ENCODE data around the gene AARS1. TPM values are rescaled to one million over a fixed set of nuclear protein-coding genes. Genes with fewer than 3 reads are reported as not detected.
A peak's percentile ranks its signal among the peaks of the same experiment; 100 is the strongest.
"Not testable (repeated sequence)": the region's sequence is repeated elsewhere in the genome, so short reads cannot be mapped to it uniquely, and the experiment has no call there.

The AARS1 gene
- polyA plus RNA-seq, 2 of the 4 experiments (the other 2 are of a cell fraction): 134 to 344 TPM

DNA sequence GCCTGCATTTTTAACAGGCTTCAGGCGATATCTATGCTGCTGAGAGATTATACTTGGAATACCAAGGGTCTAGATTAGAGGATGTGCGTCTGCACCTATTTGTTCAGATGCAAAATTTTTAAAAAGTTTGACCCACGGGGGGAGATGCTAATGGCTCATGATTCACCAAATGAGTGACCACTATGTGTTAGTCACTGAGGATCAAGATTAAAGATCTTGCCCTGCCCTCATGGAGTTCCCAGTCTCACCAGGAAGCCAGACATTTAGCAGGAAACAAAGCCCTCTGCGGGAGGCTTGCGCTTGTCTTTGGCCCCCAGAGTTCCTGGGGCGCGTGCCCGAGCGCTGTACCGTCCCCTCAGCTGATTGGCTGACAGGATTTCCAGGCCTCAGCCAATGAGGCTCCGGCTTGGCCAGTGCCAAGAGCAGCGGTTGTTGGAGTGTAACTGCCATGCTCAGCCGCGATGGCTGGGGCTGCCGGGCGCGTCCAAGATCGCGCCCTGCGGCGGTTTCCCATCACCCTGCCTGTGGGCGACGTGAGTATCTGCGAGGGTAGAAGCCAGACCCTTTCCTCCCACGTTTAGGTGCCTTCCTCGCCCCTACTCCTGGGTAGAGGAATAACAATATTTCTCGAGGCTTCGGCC, 5.2 kb upstream of the AARS1 start:
- FAIRE-seq (no peak), ATAC-seq (no peak), DNase-seq (ENCODE audit: low read depth in 1 of 2, low spot score in 1 of 2) (no peak)
- POLR2A ChIA-PET: no interaction called here
- H3K27ac ChIP-seq: no peak overlapping the region
- no peaks in the 10 kb centered on the region for H3K9me3 ChIP-seq
- WGBS (ENCODE audit: missing lambda C conversion rate): 79% methylated on average over 26 of the region's 28 CpGs
- no peak overlapping the region for H3K4me2 ChIP-seq
- CTCF ChIA-PET: no interaction called here
- no peak overlapping the region for H3K4me3 ChIP-seq
- peaks cover 9% of the 10 kb centered on the region for H3K4me1 ChIP-seq
- no peak for TF ChIP-seq TFCP2L1 (CRISPR knock-in tag; IDR thresholded peaks at IDR 0.05)

DNA sequence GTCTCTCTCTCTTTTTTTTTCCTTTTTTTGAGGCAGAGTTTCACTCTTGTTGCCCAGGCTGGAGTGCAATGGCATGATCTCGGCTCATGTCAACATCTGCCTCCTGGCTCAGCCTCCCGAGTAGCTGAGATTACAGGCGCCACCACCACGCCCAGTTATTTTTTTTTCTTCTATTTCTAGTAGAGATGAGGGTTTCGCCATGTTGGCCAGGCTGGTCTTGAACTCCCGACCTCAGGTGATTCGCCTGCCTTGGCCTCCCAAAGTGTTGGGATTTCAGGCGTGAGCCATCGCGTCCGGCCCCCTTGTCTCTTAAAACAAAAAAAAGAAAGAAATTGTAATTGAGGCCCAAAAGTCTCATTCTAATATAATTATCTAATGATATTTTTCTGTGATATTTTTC, 2.8 kb upstream of the AARS1 start:
- H3K4me2 ChIP-seq; FAIRE-seq; DNase-seq (ENCODE audit: low read depth in 1 of 2, low spot score in 1 of 2); POLR2A ChIA-PET; H3K4me1 ChIP-seq; H3K4me3 ChIP-seq; ATAC-seq; H3K9me3 ChIP-seq: not testable (repeated sequence)
- 92% methylated on average over 11 of the region's 11 CpGs for WGBS (ENCODE audit: missing lambda C conversion rate)
- CTCF ChIA-PET: interaction anchor here (0.8 kb wide), 1 partner anchor 232 kb away, joined by 3 read pairs; no protein-coding TSS in a partner anchor
- peak overlapping the region in 1 of 2 experiments; percentile 35; a peak in 1 of 6 replicates for H3K27ac ChIP-seq

DNA sequence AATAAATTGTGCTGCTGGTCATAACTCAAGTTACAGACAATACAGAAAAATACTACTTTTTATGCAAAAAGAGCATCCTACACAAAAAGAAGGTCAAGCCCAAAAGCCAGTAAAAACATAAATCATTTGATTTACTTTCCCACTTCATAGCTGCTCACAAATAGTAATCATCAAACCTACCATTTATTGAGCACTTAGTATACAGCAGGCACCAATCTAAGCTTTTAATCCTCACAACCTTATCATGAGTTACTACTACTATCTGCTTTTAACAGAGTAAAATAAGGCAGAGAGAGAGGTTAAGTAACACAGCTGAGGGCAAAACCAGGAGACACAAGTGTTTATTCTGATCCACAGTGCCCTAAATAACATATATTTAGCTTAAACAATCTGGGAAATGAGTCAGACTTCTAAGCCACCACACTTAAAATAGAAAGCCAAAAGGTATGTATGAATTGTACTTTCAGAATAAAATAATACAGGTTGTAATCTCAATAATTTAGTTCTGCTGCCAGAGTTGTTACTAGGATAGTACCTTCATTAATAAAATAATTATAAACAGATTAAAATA, 1.7 kb upstream of the AARS1 start:
- no peak overlapping the region for H3K4me3 ChIP-seq
- FAIRE-seq: no peak
- H3K27ac ChIP-seq: peak overlapping the region; percentile 89 to 95; a peak in 5 of 6 replicates
- POLR2A ChIA-PET: no interaction called here
- peaks cover 15% of the 10 kb centered on the region for H3K4me1 ChIP-seq
- no peak for ATAC-seq
- CTCF ChIA-PET: interaction anchor here (1.1 to 1.7 kb wide), 2 partner anchors 8 to 42 kb away, joined by 5 read pairs; partner anchors contain the start of gene DDX19B
- no peaks in the 10 kb centered on the region for H3K9me3 ChIP-seq
- TF ChIP-seq SMC3 (IDR thresholded peaks at IDR 0.05) (no peak), POLR2A (IDR thresholded peaks at IDR 0.05; ENCODE audit: low read length) (no peak), CEBPB (IDR thresholded peaks at IDR 0.05) (no peak), EP300 (IDR thresholded peaks at IDR 0.05) (no peak), RNF2 (IDR thresholded peaks at IDR 0.05; ENCODE audit: borderline replicate concordance, low read depth) (no peak), FOSL2 (IDR thresholded peaks at IDR 0.05) (no peak), FOSL2 (CRISPR knock-in tag; IDR thresholded peaks at IDR 0.05) (peak; percentile 4; the same call in 1 of the 2 replicates)
- TF ChIP-seq, protein P1, sequence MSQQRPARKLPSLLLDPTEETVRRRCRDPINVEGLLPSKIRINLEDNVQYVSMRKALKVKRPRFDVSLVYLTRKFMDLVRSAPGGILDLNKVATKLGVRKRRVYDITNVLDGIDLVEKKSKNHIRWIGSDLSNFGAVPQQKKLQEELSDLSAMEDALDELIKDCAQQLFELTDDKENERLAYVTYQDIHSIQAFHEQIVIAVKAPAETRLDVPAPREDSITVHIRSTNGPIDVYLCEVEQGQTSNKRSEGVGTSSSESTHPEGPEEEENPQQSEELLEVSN (IDR thresholded peaks at IDR 0.05; ENCODE audit: borderline replicate concordance, low read depth): no peak
- H3K4me2 ChIP-seq: no peak overlapping the region
- DNase-seq (ENCODE audit: low read depth in 1 of 2, low spot score in 1 of 2): no peak

DNA sequence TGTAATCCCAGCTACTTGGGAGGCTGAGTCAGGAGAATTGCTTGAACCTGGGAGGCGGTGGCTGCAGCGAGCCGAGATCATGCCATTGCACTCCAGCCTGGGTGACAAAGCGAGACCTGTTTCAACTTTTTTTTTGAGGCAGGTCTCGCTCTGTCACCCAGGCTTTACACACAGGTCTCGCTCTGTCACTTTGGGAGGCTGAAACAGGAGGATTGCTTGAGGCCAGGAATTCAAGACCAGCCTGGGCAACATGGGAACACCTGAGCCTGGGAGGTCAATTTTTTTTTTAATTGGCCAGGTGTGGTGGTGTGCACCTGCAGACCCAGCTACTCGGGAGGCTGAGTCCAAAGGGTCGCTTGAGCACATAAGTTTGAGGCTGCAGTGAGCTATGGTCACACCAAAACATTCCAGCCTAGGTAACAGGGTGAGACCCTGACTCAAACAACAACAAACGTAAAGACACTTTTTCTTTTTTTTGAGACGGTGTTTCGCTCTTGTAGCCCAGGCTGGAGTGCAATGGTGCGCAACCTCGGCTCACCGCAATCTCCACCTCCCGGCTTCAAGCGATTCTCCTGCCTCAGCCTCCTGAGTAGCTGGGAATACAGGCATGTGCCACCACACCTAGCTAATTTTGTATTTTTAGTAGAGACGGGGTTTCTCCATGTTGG, 1.9 kb downstream of the AARS1 start:
- FAIRE-seq; DNase-seq (ENCODE audit: low read depth in 1 of 2, low spot score in 1 of 2); ATAC-seq; H3K9me3 ChIP-seq: not testable (repeated sequence)
- CTCF ChIA-PET: interaction anchor here (1.5 to 1.7 kb wide), 3 partner anchors 17 to 35 kb away, joined by 3 to 6 read pairs (median 4); no protein-coding TSS in a partner anchor
- Histone ChIP-seq H3K4me2 (peak overlapping the region; percentile 91), H3K4me3 (peak overlapping the region; percentile 100), H3K4me1 (peaks cover 39% of the 10 kb centered on the region), H3K27ac (peak overlapping the region; percentile 95 to 100)
- POLR2A ChIA-PET: interaction anchor here (0.7 to 2.6 kb wide), 5 partner anchors 12 to 59 kb away, joined by 3 to 36 read pairs (median 11); partner anchors contain the start of genes DDX19A and DDX19B
- WGBS (ENCODE audit: missing lambda C conversion rate): 89% methylated on average over 17 of the region's 17 CpGs

DNA sequence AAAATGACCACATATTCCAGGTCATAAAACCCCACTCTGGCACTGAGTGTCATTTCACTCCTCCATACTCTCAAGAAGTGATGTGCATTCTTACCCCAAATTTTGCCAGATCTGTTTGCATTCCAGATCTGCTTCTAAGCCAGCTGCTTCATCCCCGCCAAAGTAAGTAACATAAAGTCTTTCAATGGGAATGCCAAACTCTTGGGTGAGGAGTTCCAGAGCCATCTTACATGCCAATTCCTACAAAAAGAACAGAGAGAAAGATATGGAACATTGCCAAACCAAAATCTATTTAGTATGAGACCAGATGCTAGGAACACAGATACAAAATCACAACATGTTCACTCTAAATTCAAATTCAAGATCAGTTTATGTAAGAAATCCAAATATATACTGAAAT, 12.9 kb downstream of the AARS1 start:
- WGBS (ENCODE audit: missing lambda C conversion rate): 95% methylated on average over 1 of the region's 1 CpG
- no peak for ATAC-seq
- ChIA-PET POLR2A (no interaction called here), CTCF (interaction anchor here (1.6 to 3.3 kb wide), 3 partner anchors 9 to 25 kb away, joined by 4 to 12 read pairs (median 7); partner anchors contain the start of gene EXOSC6)
- H3K4me2 ChIP-seq: no peak overlapping the region
- FAIRE-seq: no peak
- H3K4me1 ChIP-seq: no peaks in the 10 kb centered on the region
- H3K27ac ChIP-seq: no peak overlapping the region
- DNase-seq (ENCODE audit: low read depth in 1 of 2, low spot score in 1 of 2): no peak
- TF ChIP-seq POLR2AphosphoS2 (conservative IDR thresholded peaks at IDR 0.05; ENCODE audit: low read length) (no peak), RCOR1 (IDR thresholded peaks at IDR 0.05; ENCODE audit: low read depth, low read length) (no peak), KDM5A (IDR thresholded peaks at IDR 0.05) (no peak), KDM1A (IDR thresholded peaks at IDR 0.05; ENCODE audit: low read depth) (no peak), PHF8 (IDR thresholded peaks at IDR 0.05; ENCODE audit: borderline replicate concordance, low read depth) (no peak), HEYL (CRISPR knock-in tag; IDR thresholded peaks at IDR 0.05) (no peak), GATA3 (IDR thresholded peaks at IDR 0.05; ENCODE audit: borderline replicate concordance) (no peak), HOXB5 (CRISPR knock-in tag; IDR thresholded peaks at IDR 0.05) (no peak), TFCP2L1 (CRISPR knock-in tag; IDR thresholded peaks at IDR 0.05) (no peak), EHMT2 (IDR thresholded peaks at IDR 0.05; ENCODE audit: low read depth) (no peak), ZSCAN20 (CRISPR knock-in tag; IDR thresholded peaks at IDR 0.05) (no peak)
- TF ChIP-seq, protein P2, sequence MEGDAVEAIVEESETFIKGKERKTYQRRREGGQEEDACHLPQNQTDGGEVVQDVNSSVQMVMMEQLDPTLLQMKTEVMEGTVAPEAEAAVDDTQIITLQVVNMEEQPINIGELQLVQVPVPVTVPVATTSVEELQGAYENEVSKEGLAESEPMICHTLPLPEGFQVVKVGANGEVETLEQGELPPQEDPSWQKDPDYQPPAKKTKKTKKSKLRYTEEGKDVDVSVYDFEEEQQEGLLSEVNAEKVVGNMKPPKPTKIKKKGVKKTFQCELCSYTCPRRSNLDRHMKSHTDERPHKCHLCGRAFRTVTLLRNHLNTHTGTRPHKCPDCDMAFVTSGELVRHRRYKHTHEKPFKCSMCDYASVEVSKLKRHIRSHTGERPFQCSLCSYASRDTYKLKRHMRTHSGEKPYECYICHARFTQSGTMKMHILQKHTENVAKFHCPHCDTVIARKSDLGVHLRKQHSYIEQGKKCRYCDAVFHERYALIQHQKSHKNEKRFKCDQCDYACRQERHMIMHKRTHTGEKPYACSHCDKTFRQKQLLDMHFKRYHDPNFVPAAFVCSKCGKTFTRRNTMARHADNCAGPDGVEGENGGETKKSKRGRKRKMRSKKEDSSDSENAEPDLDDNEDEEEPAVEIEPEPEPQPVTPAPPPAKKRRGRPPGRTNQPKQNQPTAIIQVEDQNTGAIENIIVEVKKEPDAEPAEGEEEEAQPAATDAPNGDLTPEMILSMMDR (IDR thresholded peaks at IDR 0.05): no peak
- TF ChIP-seq, protein P3, sequence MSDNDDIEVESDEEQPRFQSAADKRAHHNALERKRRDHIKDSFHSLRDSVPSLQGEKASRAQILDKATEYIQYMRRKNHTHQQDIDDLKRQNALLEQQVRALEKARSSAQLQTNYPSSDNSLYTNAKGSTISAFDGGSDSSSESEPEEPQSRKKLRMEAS (IDR thresholded peaks at IDR 0.05): no peak
- no peak overlapping the region for H3K4me3 ChIP-seq
- H3K9me3 ChIP-seq: no peaks in the 10 kb centered on the region

Measured in A549 (cell line).